C4-2B (cell line): ENCODE results near the gene ATG10.
A peak's percentile ranks its signal among the peaks of the same experiment; 100 is the strongest.
"Not testable (repeated sequence)": the region's sequence is repeated elsewhere in the genome, so short reads cannot be mapped to it uniquely, and the experiment has no call there.

Source experiments
- H3K27ac ChIP-seq: fragments of 450-650 bp; 2 replicates; pipeline ENCODE4 v1.5.1; 2017
- CTCF ChIP-seq: fragments of 450-650 bp; conservative IDR thresholded peaks from 2 replicates; pipeline ENCODE4 v1.5.1; 2017; ENCODE audit warnings: mild to moderate bottlenecking
- ZFX ChIP-seq: fragments of 450-650 bp; IDR thresholded peaks from 2 replicates; pipeline ENCODE4 v1.6.1; 2017

ATG10 gene

GRCh38 chr5:82252744-82253143 is 280.9 kb downstream of the ATG10 start:
- no peak overlapping the region for H3K27ac ChIP-seq
- no peak for TF ChIP-seq ZFX
- no peak for TF ChIP-seq CTCF

GRCh38 chr5:82255844-82256243 is 284.0 kb downstream of the ATG10 start:
- no peak for TF ChIP-seq CTCF
- no peak for TF ChIP-seq ZFX
- H3K27ac ChIP-seq = no peak overlapping the region

- H3K27ac ChIP-seq = no peak overlapping the region
- no peak for TF ChIP-seq CTCF
- TF ChIP-seq ZFX = no peak
Observed at GRCh38 chr5:82257247-82257646, 285.4 kb downstream of the ATG10 start.

- no peak for TF ChIP-seq CTCF
- TF ChIP-seq ZFX = no peak
- no peak overlapping the region for H3K27ac ChIP-seq
Observed at GRCh38 chr5:82257729-82258128, 285.9 kb downstream of the ATG10 start.

- no peak overlapping the region for H3K27ac ChIP-seq
- TF ChIP-seq CTCF (peak; percentile 62), ZFX (no peak)
Observed at GRCh38 chr5:82259172-82259800, 287.5 kb downstream of the ATG10 start.

GRCh38 chr5:82265047-82265446 is 293.2 kb downstream of the ATG10 start:
- TF ChIP-seq CTCF (no peak), ZFX (no peak)
- H3K27ac ChIP-seq = no peak overlapping the region

GRCh38 chr5:82267297-82267933 is 295.6 kb downstream of the ATG10 start:
- not testable (repeated sequence) for H3K27ac ChIP-seq

- H3K27ac ChIP-seq = not testable (repeated sequence)
Observed at GRCh38 chr5:82269363-82269762, 297.5 kb downstream of the ATG10 start.

GRCh38 chr5:82272571-82273356 is 300.9 kb downstream of the ATG10 start:
- H3K27ac ChIP-seq = not testable (repeated sequence)

GRCh38 chr5:82273426-82273825 is 301.6 kb downstream of the ATG10 start:
- not testable (repeated sequence) for H3K27ac ChIP-seq
